ENCODE results near the gene LRRC75B.

GRCh38 chr22:24593836-24594568 is 1.1 kb upstream of the LRRC75B start:
- TF ChIP-seq, protein P1, sequence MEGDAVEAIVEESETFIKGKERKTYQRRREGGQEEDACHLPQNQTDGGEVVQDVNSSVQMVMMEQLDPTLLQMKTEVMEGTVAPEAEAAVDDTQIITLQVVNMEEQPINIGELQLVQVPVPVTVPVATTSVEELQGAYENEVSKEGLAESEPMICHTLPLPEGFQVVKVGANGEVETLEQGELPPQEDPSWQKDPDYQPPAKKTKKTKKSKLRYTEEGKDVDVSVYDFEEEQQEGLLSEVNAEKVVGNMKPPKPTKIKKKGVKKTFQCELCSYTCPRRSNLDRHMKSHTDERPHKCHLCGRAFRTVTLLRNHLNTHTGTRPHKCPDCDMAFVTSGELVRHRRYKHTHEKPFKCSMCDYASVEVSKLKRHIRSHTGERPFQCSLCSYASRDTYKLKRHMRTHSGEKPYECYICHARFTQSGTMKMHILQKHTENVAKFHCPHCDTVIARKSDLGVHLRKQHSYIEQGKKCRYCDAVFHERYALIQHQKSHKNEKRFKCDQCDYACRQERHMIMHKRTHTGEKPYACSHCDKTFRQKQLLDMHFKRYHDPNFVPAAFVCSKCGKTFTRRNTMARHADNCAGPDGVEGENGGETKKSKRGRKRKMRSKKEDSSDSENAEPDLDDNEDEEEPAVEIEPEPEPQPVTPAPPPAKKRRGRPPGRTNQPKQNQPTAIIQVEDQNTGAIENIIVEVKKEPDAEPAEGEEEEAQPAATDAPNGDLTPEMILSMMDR (CRISPR knock-in tag; IDR thresholded peaks at IDR 0.05): no peak
- TF ChIP-seq NCOA1 (CRISPR knock-in tag; IDR thresholded peaks at IDR 0.05): no peak
- no peak for TF ChIP-seq ZNF557 (CRISPR knock-in tag; IDR thresholded peaks at IDR 0.05)
- TF ChIP-seq ONECUT2 (CRISPR knock-in tag; IDR thresholded peaks at IDR 0.05): no peak
- TF ChIP-seq, protein P2, sequence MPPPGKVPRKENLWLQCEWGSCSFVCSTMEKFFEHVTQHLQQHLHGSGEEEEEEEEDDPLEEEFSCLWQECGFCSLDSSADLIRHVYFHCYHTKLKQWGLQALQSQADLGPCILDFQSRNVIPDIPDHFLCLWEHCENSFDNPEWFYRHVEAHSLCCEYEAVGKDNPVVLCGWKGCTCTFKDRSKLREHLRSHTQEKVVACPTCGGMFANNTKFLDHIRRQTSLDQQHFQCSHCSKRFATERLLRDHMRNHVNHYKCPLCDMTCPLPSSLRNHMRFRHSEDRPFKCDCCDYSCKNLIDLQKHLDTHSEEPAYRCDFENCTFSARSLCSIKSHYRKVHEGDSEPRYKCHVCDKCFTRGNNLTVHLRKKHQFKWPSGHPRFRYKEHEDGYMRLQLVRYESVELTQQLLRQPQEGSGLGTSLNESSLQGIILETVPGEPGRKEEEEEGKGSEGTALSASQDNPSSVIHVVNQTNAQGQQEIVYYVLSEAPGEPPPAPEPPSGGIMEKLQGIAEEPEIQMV (CRISPR knock-in tag; IDR thresholded peaks at IDR 0.05; ENCODE audit: low read depth): no peak
- TF ChIP-seq GPN1 (CRISPR knock-in tag; IDR thresholded peaks at IDR 0.05; ENCODE audit: borderline replicate concordance): no peak
- TF ChIP-seq ZNF841 (CRISPR knock-in tag; IDR thresholded peaks at IDR 0.05; ENCODE audit: borderline replicate concordance): no peak
- 0 out of 2 replicates have a peak, but pooled peaks have one; percentile 22 for TF ChIP-seq ZNF274 (CRISPR knock-in tag; IDR thresholded peaks at IDR 0.05)
- TF ChIP-seq, protein P3, sequence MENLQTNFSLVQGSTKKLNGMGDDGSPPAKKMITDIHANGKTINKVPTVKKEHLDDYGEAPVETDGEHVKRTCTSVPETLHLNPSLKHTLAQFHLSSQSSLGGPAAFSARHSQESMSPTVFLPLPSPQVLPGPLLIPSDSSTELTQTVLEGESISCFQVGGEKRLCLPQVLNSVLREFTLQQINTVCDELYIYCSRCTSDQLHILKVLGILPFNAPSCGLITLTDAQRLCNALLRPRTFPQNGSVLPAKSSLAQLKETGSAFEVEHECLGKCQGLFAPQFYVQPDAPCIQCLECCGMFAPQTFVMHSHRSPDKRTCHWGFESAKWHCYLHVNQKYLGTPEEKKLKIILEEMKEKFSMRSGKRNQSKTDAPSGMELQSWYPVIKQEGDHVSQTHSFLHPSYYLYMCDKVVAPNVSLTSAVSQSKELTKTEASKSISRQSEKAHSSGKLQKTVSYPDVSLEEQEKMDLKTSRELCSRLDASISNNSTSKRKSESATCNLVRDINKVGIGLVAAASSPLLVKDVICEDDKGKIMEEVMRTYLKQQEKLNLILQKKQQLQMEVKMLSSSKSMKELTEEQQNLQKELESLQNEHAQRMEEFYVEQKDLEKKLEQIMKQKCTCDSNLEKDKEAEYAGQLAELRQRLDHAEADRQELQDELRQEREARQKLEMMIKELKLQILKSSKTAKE (CRISPR knock-in tag; IDR thresholded peaks at IDR 0.05; ENCODE audit: borderline replicate concordance): no peak

Measured in HepG2 (cell line).